OCI-LY3 (cell line): ENCODE data around the gene DNAJC18.

ENCODE experiments used
- EZH2phosphoT487 ChIP-seq: fragments of 200-600 bp; shearing (Covaris generic); IDR thresholded peaks from 2 replicates; pipeline ENCODE4 v1.6.1; 2018; ENCODE audit warnings: antibody characterized with exemption, mixed run types, low read depth
- TF ChIP-seq, protein P1 (sequence below): fragments of 200-600, 300-600 bp; sonication (generic); IDR thresholded peaks from 2 replicates; pipeline ENCODE4 v1.5.1; 2014; ENCODE audit warnings: antibody characterized with exemption, low read length, low read depth

DNA sequence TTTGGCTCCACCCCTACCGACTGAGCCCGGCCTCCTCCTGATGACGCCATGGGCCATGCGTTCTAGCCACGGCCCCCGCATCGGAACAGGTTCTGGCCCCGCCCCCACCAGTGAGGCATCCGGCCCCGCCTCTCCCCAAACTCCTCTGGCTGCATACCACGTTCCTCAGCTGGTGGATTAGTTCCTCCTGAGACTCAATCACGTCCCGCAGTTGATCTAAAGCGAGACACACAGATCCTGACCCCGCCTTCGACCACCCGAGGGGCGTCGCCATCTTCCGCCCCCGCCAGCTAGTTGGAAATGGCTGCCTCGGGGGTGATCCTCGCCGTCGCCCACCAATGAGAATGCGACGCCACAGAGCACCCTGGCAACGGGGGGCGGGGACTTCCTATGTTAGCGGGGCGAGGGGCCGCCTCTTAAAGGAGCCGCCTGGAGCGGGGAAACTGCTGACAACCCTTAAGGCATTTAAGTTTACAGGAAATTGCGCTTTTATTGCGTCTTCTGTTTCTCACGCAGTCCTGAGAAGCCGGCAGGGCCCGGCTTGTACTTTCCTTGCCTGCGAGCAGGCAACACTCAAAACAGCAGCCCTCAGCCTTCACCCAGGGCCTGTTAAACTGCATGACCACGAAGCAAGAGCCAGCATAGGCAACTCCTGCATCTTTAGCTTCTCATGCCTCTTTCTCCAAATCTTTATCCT is 35.4 kb downstream of the DNAJC18 start, which contains the start of gene SPATA24:
- TF ChIP-seq, protein P1, sequence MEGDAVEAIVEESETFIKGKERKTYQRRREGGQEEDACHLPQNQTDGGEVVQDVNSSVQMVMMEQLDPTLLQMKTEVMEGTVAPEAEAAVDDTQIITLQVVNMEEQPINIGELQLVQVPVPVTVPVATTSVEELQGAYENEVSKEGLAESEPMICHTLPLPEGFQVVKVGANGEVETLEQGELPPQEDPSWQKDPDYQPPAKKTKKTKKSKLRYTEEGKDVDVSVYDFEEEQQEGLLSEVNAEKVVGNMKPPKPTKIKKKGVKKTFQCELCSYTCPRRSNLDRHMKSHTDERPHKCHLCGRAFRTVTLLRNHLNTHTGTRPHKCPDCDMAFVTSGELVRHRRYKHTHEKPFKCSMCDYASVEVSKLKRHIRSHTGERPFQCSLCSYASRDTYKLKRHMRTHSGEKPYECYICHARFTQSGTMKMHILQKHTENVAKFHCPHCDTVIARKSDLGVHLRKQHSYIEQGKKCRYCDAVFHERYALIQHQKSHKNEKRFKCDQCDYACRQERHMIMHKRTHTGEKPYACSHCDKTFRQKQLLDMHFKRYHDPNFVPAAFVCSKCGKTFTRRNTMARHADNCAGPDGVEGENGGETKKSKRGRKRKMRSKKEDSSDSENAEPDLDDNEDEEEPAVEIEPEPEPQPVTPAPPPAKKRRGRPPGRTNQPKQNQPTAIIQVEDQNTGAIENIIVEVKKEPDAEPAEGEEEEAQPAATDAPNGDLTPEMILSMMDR, result no peak
- no peak for TF ChIP-seq EZH2phosphoT487
